GM23338 (cell line): ENCODE measurements around the gene DSCAML1. TPM values are rescaled to one million over a fixed set of nuclear protein-coding genes. Genes with fewer than 3 reads are reported as not detected.

Source experiments
- ATAC-seq: fragments of 200-7000 bp; cut with Tn5 transposase; 3 replicates; pipeline ENCODE4 v1.9.1; 2020
- DNase-seq: peaks from one replicate; pipeline ENCODE4 v3.0.0-alpha.2; 2015; ENCODE audit warnings: low spot score
- H2AFZ ChIP-seq: fragments of 200-600 bp; sonication (generic); 2 replicates; pipeline ENCODE4 v1.8.0; 2016; ENCODE audit warnings: antibody characterized with exemption, mild to moderate bottlenecking, moderate library complexity
- H3F3A ChIP-seq: fragments of 200-600 bp; sonication (generic); replicated peaks from 2 replicates; pipeline ENCODE4 v1.8.0; 2017; ENCODE audit warnings: antibody characterized with exemption, mixed run types, low read depth
- H3K27ac ChIP-seq: fragments of 200-600 bp; sonication (generic); 2 replicates; pipeline ENCODE4 v1.6.1; 2016; ENCODE audit warnings: low read depth
- H3K27me3 ChIP-seq: fragments of 200-600 bp; sonication (generic); 2 replicates; pipeline ENCODE4 v1.8.0; 2016; ENCODE audit warnings: mild to moderate bottlenecking, mixed run types, moderate library complexity; ENCODE audit not compliant: insufficient read depth
- H3K36me3 ChIP-seq: fragments of 200-600 bp; sonication (generic); 2 replicates; pipeline ENCODE4 v1.8.0; 2016; ENCODE audit warnings: mild to moderate bottlenecking; ENCODE audit not compliant: insufficient read depth
- H3K4me1 ChIP-seq: fragments of 200-600 bp; sonication (generic); 2 replicates; pipeline ENCODE4 v1.8.0; 2016; ENCODE audit warnings: mild to moderate bottlenecking, moderate library complexity; ENCODE audit not compliant: insufficient read depth
- H3K4me2 ChIP-seq: fragments of 200-600 bp; sonication (generic); 2 replicates; pipeline ENCODE4 v1.7.1; 2017; ENCODE audit warnings: mixed run types
- H3K4me3 ChIP-seq: fragments of 200-600 bp; sonication (generic); 2 replicates; pipeline ENCODE4 v1.6.1; 2016; ENCODE audit warnings: mixed run types
- H3K79me2 ChIP-seq: fragments of 200-600 bp; sonication (generic); replicated peaks from 2 replicates; pipeline ENCODE4 v1.8.0; 2017; ENCODE audit warnings: mild to moderate bottlenecking; ENCODE audit not compliant: insufficient read depth
- H3K9me2 ChIP-seq: fragments of 200-600 bp; sonication (generic); 2 replicates; pipeline ENCODE4 v1.8.0; 2017; ENCODE audit not compliant: insufficient read depth
- H4K20me1 ChIP-seq: fragments of 200-600 bp; sonication (generic); replicated peaks from 2 replicates; pipeline ENCODE4 v1.8.0; 2017; ENCODE audit warnings: mild to moderate bottlenecking; ENCODE audit not compliant: insufficient read depth
- H3K27ac Mint-ChIP-seq: 2 replicates; pipeline ENCODE4 v1.8.0; 2020; ENCODE audit warnings: inconsistent platforms, mild to moderate bottlenecking, moderate library complexity, mixed read lengths
- H3K27me3 Mint-ChIP-seq: 3 replicates; pipeline ENCODE4 v1.8.0; 2022; ENCODE audit warnings: low read depth, mild to moderate bottlenecking, moderate library complexity, mixed read lengths, inconsistent platforms; ENCODE audit not compliant: insufficient read depth, poor library complexity
- H3K36me3 Mint-ChIP-seq: 3 replicates; pipeline ENCODE4 v1.8.0; 2021; ENCODE audit warnings: low read depth, mild to moderate bottlenecking, inconsistent platforms, moderate library complexity, mixed read lengths
- H3K4me1 Mint-ChIP-seq: 3 replicates; pipeline ENCODE4 v1.8.0; 2020; ENCODE audit warnings: mild to moderate bottlenecking, inconsistent platforms, mixed read lengths
- H3K4me3 Mint-ChIP-seq: 3 replicates; pipeline ENCODE4 v1.8.0; 2021; ENCODE audit warnings: moderate library complexity, mild to moderate bottlenecking, inconsistent platforms, mixed read lengths
- H3K9me3 Mint-ChIP-seq: 3 replicates; pipeline ENCODE4 v1.8.0; 2020; ENCODE audit warnings: moderate library complexity, mild to moderate bottlenecking, inconsistent platforms, mixed read lengths
- ETS1 ChIP-seq: IDR thresholded peaks from 2 replicates; pipeline ENCODE4 v1.6.1; 2016; ENCODE audit warnings: antibody characterized with exemption
- EZH2phosphoT487 ChIP-seq: fragments of 200-600 bp; sonication (generic); IDR thresholded peaks from one replicate; pipeline ENCODE4 v1.8.1; 2018; ENCODE audit warnings: antibody characterized with exemption; ENCODE audit not compliant: unreplicated experiment
- JUNB ChIP-seq: IDR thresholded peaks from one replicate; pipeline ENCODE4 v1.6.1; 2016; ENCODE audit warnings: antibody characterized with exemption; ENCODE audit not compliant: unreplicated experiment
- NANOG ChIP-seq: IDR thresholded peaks from 2 replicates; pipeline ENCODE4 v1.6.1; 2016; ENCODE audit warnings: antibody characterized with exemption, borderline replicate concordance
- POLR2AphosphoS5 ChIP-seq: IDR thresholded peaks from 2 replicates; pipeline ENCODE4 v1.6.1; 2016; ENCODE audit warnings: antibody characterized with exemption, low read depth
- STAT1 ChIP-seq: IDR thresholded peaks from one replicate; pipeline ENCODE4 v1.6.1; 2016; ENCODE audit warnings: antibody characterized with exemption; ENCODE audit not compliant: unreplicated experiment
- ZNF114 ChIP-seq: fragments of 250-450 bp; sonication (Bioruptor Pico); IDR thresholded peaks from 2 replicates; pipeline ENCODE4 v1.5.0; 2020; ENCODE audit warnings: mild to moderate bottlenecking, moderate library complexity
- ZNF331 ChIP-seq: fragments of 250-450 bp; sonication (Bioruptor Pico); IDR thresholded peaks from 2 replicates; pipeline ENCODE4 v1.5.0; 2020; ENCODE audit warnings: low read depth, mild to moderate bottlenecking, moderate library complexity
- polyA plus RNA-seq: library from polyadenylated mRNA; unstranded; fragments of >200 nt; fragmentation: Nextera tagmentation; extraction: Ambion mirVana; gene quantifications from 2 replicates; pipeline ENCODE4 v1.2.1, GENCODE V29; 2016
- total RNA-seq: library from RNA; depleted of rRNA; stranded (reverse); fragments of >200 nt; shearing (Covaris generic); gene quantifications from 2 replicates; pipeline ENCODE4 v1.2.3, GENCODE V29; 2014
- TF ChIP-seq, protein P1 (sequence below): fragments of 250-450 bp; sonication (Bioruptor Pico); IDR thresholded peaks from 2 replicates; pipeline ENCODE4 v1.5.0; 2020; ENCODE audit warnings: mild to moderate bottlenecking, moderate library complexity
- TF ChIP-seq, protein P2 (sequence below), 2 experiments: fragments of 200-600 bp in 1 of 2; sonication (generic) in 1 of 2; conservative IDR thresholded peaks; 2 replicates each; pipeline versions ENCODE4 v1.5.1 to v1.6.1; 2016 to 2017; ENCODE audit warnings: antibody characterized with exemption in 2 of 2, low read depth in 2 of 2, mild to moderate bottlenecking in 2 of 2, moderate library complexity in 1 of 2

DSCAML1 gene
- total and polyA plus RNA-seq, 2 experiments from 2014 or later, result 0.17 TPM; not detected in 1

GRCh38 chr11:117747892-117748291, 49.1 kb downstream of the DSCAML1 start (continued):
- TF ChIP-seq ZNF331 (CRISPR knock-in tag) (no peak), EZH2phosphoT487 (no peak), NANOG (no peak), ETS1 (no peak), POLR2AphosphoS5 (no peak), ZNF114 (CRISPR knock-in tag) (no peak)

- H3K4me1 Mint-ChIP-seq, result peaks cover 10% of the 10 kb centered on the region
- Histone ChIP-seq H4K20me1 (no peaks in the 10 kb centered on the region), H2AFZ (no peak overlapping the region), H3F3A (no peaks in the 10 kb centered on the region), H3K4me3 (no peak overlapping the region), H3K36me3 (no peaks in the 10 kb centered on the region), H3K27me3 (no peaks in the 10 kb centered on the region), H3K4me2 (no peak overlapping the region), H3K4me1 (no peaks in the 10 kb centered on the region; the same call in 1 of the 2 replicates), H3K27ac (no peak overlapping the region), H3K79me2 (no peaks in the 10 kb centered on the region), H3K9me2 (no peaks in the 10 kb centered on the region)
- no peak overlapping the region for H3K4me3 Mint-ChIP-seq
- H3K36me3 Mint-ChIP-seq, result no peaks in the 10 kb centered on the region
- TF ChIP-seq STAT1, result no peak
- TF ChIP-seq ETS1, result no peak
- no peak for TF ChIP-seq NANOG
- TF ChIP-seq JUNB, result no peak
- TF ChIP-seq, protein P1, sequence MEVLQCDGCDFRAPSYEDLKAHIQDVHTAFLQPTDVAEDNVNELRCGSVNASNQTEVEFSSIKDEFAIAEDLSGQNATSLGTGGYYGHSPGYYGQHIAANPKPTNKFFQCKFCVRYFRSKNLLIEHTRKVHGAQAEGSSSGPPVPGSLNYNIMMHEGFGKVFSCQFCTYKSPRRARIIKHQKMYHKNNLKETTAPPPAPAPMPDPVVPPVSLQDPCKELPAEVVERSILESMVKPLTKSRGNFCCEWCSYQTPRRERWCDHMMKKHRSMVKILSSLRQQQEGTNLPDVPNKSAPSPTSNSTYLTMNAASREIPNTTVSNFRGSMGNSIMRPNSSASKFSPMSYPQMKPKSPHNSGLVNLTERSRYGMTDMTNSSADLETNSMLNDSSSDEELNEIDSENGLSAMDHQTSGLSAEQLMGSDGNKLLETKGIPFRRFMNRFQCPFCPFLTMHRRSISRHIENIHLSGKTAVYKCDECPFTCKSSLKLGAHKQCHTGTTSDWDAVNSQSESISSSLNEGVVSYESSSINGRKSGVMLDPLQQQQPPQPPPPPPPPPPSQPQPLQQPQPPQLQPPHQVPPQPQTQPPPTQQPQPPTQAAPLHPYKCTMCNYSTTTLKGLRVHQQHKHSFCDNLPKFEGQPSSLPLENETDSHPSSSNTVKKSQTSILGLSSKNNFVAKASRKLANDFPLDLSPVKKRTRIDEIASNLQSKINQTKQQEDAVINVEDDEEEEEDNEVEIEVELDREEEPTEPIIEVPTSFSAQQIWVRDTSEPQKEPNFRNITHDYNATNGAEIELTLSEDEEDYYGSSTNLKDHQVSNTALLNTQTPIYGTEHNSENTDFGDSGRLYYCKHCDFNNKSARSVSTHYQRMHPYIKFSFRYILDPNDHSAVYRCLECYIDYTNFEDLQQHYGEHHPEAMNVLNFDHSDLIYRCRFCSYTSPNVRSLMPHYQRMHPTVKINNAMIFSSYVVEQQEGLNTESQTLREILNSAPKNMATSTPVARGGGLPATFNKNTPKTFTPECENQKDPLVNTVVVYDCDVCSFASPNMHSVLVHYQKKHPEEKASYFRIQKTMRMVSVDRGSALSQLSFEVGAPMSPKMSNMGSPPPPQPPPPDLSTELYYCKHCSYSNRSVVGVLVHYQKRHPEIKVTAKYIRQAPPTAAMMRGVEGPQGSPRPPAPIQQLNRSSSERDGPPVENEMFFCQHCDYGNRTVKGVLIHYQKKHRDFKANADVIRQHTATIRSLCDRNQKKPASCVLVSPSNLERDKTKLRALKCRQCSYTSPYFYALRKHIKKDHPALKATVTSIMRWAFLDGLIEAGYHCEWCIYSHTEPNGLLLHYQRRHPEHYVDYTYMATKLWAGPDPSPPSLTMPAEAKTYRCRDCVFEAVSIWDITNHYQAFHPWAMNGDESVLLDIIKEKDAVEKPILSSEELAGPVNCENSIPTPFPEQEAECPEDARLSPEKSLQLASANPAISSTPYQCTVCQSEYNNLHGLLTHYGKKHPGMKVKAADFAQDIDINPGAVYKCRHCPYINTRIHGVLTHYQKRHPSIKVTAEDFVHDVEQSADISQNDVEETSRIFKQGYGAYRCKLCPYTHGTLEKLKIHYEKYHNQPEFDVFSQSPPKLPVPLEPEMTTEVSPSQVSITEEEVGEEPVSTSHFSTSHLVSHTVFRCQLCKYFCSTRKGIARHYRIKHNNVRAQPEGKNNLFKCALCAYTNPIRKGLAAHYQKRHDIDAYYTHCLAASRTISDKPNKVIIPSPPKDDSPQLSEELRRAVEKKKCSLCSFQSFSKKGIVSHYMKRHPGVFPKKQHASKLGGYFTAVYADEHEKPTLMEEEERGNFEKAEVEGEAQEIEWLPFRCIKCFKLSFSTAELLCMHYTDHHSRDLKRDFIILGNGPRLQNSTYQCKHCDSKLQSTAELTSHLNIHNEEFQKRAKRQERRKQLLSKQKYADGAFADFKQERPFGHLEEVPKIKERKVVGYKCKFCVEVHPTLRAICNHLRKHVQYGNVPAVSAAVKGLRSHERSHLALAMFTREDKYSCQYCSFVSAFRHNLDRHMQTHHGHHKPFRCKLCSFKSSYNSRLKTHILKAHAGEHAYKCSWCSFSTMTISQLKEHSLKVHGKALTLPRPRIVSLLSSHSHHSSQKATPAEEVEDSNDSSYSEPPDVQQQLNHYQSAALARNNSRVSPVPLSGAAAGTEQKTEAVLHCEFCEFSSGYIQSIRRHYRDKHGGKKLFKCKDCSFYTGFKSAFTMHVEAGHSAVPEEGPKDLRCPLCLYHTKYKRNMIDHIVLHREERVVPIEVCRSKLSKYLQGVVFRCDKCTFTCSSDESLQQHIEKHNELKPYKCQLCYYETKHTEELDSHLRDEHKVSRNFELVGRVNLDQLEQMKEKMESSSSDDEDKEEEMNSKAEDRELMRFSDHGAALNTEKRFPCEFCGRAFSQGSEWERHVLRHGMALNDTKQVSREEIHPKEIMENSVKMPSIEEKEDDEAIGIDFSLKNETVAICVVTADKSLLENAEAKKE (CRISPR knock-in tag), result no peak
- TF ChIP-seq, protein P2, sequence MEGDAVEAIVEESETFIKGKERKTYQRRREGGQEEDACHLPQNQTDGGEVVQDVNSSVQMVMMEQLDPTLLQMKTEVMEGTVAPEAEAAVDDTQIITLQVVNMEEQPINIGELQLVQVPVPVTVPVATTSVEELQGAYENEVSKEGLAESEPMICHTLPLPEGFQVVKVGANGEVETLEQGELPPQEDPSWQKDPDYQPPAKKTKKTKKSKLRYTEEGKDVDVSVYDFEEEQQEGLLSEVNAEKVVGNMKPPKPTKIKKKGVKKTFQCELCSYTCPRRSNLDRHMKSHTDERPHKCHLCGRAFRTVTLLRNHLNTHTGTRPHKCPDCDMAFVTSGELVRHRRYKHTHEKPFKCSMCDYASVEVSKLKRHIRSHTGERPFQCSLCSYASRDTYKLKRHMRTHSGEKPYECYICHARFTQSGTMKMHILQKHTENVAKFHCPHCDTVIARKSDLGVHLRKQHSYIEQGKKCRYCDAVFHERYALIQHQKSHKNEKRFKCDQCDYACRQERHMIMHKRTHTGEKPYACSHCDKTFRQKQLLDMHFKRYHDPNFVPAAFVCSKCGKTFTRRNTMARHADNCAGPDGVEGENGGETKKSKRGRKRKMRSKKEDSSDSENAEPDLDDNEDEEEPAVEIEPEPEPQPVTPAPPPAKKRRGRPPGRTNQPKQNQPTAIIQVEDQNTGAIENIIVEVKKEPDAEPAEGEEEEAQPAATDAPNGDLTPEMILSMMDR (conservative IDR thresholded peaks at IDR 0.05; ENCODE audit: low read depth in 2 of 2), result no peak
- H3K9me3 Mint-ChIP-seq, result no peaks in the 10 kb centered on the region
- H3K27me3 Mint-ChIP-seq, result peaks cover 10% of the 10 kb centered on the region
- no peak for ATAC-seq
- DNase-seq, result no peak
- H3K27ac Mint-ChIP-seq, result no peak overlapping the region
Observed at GRCh38 chr11:117745346-117745745, 51.7 kb downstream of the DSCAML1 start.
